ENCODE data around the gene MMP25. TPM values are rescaled to one million over a fixed set of nuclear protein-coding genes. Genes with fewer than 3 reads are reported as not detected.

Gene MMP25
- total RNA-seq, 2 experiments from 2014 or later = 0.63 to 5.6 TPM

DNA sequence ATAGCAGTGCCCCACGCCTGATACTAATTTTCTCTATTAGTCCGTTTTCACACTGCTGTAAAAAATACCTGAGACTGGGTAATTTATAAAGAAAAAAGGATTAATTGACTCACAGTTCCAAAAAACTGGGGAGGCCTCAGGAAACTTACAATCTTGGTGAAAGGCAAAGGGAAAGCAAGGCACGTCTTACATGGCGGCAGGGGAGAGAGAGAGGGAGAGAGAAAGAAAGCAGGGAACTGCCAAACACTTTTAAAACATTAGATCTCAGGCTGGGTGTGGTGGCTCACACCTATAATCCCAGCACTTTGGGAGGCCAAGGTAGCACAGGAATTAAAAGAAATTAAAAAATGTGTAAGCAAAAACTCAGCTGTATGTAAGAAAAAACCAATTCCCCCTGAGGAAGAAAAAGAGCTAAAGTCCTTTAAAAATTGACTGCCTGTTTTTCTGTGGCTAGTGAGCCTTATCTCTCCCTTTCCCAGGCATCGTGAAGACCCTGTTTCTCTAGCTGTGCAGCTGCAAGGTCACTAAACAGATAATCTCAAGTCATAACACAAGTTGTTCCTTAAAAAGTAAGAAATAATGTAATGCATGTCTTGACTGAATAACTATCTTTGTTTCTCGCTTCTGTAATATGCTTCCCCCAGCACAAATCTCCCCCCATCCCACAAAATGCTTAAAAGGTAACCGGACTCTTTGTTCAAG is 38.8 kb downstream of the MMP25 start:
- H4K20me1 ChIP-seq (ENCODE audit: insufficient read depth, low read length) = no peaks in the 10 kb centered on the region
- H3K9me3 ChIP-seq (ENCODE audit: low read length) = no peaks in the 10 kb centered on the region
- TF ChIP-seq, protein P1, sequence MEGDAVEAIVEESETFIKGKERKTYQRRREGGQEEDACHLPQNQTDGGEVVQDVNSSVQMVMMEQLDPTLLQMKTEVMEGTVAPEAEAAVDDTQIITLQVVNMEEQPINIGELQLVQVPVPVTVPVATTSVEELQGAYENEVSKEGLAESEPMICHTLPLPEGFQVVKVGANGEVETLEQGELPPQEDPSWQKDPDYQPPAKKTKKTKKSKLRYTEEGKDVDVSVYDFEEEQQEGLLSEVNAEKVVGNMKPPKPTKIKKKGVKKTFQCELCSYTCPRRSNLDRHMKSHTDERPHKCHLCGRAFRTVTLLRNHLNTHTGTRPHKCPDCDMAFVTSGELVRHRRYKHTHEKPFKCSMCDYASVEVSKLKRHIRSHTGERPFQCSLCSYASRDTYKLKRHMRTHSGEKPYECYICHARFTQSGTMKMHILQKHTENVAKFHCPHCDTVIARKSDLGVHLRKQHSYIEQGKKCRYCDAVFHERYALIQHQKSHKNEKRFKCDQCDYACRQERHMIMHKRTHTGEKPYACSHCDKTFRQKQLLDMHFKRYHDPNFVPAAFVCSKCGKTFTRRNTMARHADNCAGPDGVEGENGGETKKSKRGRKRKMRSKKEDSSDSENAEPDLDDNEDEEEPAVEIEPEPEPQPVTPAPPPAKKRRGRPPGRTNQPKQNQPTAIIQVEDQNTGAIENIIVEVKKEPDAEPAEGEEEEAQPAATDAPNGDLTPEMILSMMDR (conservative IDR thresholded peaks at IDR 0.05; ENCODE audit: low read length) = no peak
- TF ChIP-seq EZH2phosphoT487 (IDR thresholded peaks at IDR 0.05; ENCODE audit: borderline replicate concordance, low read depth, low read length) = no peak
- DNase-seq (ENCODE audit: low spot score) = no peak
- no TSS peak for BruUV-seq (replicated peaks)
- no peaks in the 10 kb centered on the region for H3K79me2 ChIP-seq (ENCODE audit: insufficient read depth, low read depth, low read length)
- POLR2A ChIA-PET = interaction anchor here (1.3 kb wide), 1 partner anchor 9 kb away, joined by 3 read pairs; no protein-coding TSS in a partner anchor
- H3K36me3 ChIP-seq (ENCODE audit: insufficient read depth, low read length) = no peaks in the 10 kb centered on the region
- CTCF ChIA-PET (ENCODE audit: unreplicated experiment) = no interaction called here
- no peak overlapping the region for H2AFZ ChIP-seq (ENCODE audit: low read length)
- H3K4me2 ChIP-seq (ENCODE audit: low read length) = no peak overlapping the region
- intact Hi-C loops (cut with micrococcal nuclease; ENCODE audit: unreplicated experiment) = no loop called here
- H3K4me3 ChIP-seq (ENCODE audit: low read depth, low read length, poor library complexity, severe bottlenecking) = no peak overlapping the region
- H3K4me1 ChIP-seq (ENCODE audit: insufficient read depth, low read length, poor library complexity, severe bottlenecking) = no peaks in the 10 kb centered on the region
- H3K27ac ChIP-seq (ENCODE audit: low read depth, low read length, poor library complexity, severe bottlenecking) = no peak overlapping the region
- H3K9me2 ChIP-seq (ENCODE audit: insufficient read depth, low read length) = no peaks in the 10 kb centered on the region

DNA sequence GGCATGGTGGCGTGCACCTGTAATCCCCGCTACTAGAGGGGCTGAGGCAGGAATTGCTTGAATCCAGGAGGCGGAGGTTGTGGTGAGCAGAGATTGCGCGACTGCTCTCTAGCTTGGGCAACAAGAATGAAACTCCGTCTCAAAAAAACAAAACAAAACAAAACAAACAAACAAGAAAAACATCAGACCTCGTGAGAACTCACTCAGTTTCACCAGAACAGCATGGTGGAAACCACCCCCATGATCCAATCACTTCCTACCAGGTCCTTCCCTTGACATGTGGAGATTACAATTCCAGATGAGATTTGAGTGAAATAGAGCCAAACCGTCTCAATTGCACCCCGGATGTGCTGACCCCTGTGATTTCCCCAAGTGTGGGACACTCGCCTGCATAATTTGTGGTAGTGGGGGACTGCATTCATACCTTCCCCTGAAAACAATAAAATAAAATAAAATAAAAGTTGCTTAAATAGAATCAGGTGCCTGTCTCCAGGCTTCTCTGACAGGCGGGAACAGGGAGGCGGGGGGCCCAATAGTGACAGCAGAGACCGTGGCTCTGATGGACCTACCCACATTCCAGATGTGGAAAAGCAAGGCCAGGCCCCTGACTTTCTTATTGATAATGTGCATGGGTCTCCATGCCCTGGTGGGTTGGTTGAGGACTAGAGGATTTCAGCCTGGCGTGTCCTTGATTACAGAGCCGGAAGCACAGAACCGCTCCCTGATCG is 39.7 kb downstream of the MMP25 start:
- H3K27ac ChIP-seq (ENCODE audit: low read depth, low read length, poor library complexity, severe bottlenecking) = no peak overlapping the region
- no peaks in the 10 kb centered on the region for H3K79me2 ChIP-seq (ENCODE audit: insufficient read depth, low read depth, low read length)
- ChIA-PET POLR2A (interaction anchor here (1.3 kb wide), 1 partner anchor 10 kb away, joined by 3 read pairs; no protein-coding TSS in a partner anchor), CTCF (ENCODE audit: unreplicated experiment) (no interaction called here)
- no peaks in the 10 kb centered on the region for H3K9me2 ChIP-seq (ENCODE audit: insufficient read depth, low read length)
- no peaks in the 10 kb centered on the region for H4K20me1 ChIP-seq (ENCODE audit: insufficient read depth, low read length)
- intact Hi-C loops (cut with micrococcal nuclease; ENCODE audit: unreplicated experiment) = no loop called here
- H3K4me3 ChIP-seq (ENCODE audit: low read depth, low read length, poor library complexity, severe bottlenecking) = no peak overlapping the region
- no peak for DNase-seq (ENCODE audit: low spot score)
- H3K4me1 ChIP-seq (ENCODE audit: insufficient read depth, low read length, poor library complexity, severe bottlenecking) = no peaks in the 10 kb centered on the region
- no TSS peak for BruUV-seq (replicated peaks)
- no peaks in the 10 kb centered on the region for H3K9me3 ChIP-seq (ENCODE audit: low read length)
- no peak overlapping the region for H3K4me2 ChIP-seq (ENCODE audit: low read length)
- no peak for TF ChIP-seq EZH2phosphoT487 (IDR thresholded peaks at IDR 0.05; ENCODE audit: borderline replicate concordance, low read depth, low read length)
- TF ChIP-seq, protein P1 (conservative IDR thresholded peaks at IDR 0.05; ENCODE audit: low read length) = no peak
- H3K36me3 ChIP-seq (ENCODE audit: insufficient read depth, low read length) = no peaks in the 10 kb centered on the region
- H2AFZ ChIP-seq (ENCODE audit: low read length) = no peak overlapping the region

Measured in OCI-LY7 (cell line).